ENCODE measurements around the gene LCOR. TPM values are rescaled to one million over a fixed set of nuclear protein-coding genes. Genes with fewer than 3 reads are reported as not detected.
"Not testable (repeated sequence)": the region's sequence is repeated elsewhere in the genome, so short reads cannot be mapped to it uniquely, and the experiment has no call there.

The LCOR gene
- total RNA-seq, 1 experiment from 2014 or later, result 12.3 TPM

GRCh38 chr10:97032624-97033023 lies 200.5 kb downstream of the LCOR start:
- DNase-seq (ENCODE audit: low read depth), result no peak

- DNase-seq (ENCODE audit: low read depth), result not testable (repeated sequence)
Observed at GRCh38 chr10:97033841-97034240, 201.7 kb downstream of the LCOR start.

- no peak for DNase-seq (ENCODE audit: low read depth)
Observed at GRCh38 chr10:97034301-97034700, 202.2 kb downstream of the LCOR start.

- no peak for DNase-seq (ENCODE audit: low read depth)
Observed at GRCh38 chr10:97034958-97035769, 203.1 kb downstream of the LCOR start.

DNA sequence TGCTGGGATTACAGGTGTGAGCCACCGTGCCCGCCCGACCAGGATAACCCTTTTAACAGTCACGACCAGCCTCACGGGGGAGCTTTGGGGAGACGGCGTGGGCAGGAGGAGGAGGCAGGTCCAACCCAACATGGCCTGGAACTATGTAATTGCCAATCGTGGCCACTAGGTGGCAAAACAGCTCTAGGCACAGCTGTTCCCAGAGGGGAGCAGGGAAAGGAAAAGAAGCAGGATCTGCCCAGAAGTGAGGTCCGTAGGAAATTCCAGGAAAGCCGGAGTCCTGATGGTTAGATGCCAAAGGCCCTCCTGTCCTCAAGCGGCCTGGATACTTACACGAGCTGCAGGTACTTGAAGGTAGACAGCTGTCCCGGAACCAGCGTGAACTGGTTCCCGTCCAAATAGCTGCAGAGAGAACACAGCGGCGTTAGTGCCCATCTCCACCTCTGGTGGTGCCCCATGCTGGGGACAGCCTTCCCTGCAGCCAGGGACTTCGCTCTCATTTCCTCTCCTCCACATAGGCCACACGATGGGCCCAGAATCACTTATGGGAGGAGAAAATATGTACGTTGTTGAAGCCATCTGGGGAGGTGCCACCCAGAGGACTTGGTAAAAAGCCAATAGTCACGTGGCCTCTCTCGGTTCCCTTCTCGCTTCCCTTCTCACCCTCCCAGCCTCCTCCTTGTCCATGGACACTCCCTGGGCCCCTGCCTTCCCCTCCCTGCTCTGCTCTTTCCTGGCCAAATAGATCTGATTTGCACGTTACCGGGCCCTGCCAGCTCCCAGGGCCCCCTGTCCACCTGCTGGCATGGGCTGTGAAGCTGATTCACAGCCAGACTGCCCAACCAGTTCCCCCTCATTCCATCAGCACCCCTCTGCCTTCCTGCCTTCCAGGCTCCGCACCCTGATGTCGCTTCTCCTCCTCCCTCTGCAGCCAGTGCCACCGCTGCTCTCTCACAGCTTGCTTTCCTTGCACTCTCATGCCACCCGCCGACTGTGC lies 205.6 kb downstream of the LCOR start:
- DNase-seq (ENCODE audit: low read depth), result peak; percentile 81

DNA sequence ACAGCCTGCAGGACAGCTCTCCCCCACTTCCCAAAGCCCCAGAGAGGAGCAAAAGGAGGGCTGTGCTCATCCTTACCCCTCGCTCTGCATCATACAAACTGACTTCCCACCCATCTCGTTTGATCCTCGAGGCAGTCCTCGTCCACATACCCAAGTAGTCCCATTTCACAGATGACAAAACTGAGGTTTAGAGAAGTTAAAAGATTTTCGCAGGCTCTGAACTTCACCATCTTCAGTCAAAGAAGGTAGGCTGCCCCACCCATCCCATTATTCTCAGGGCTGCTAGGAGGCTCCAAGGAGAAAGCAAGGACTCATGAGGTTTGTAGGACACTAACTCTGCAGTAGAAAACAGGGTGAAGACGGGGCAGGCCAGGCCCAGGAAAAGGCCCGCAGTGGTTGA lies 206.6 kb downstream of the LCOR start:
- DNase-seq (ENCODE audit: low read depth), result no peak

- no peak for DNase-seq (ENCODE audit: low read depth)
Observed at GRCh38 chr10:97039538-97040247, 207.6 kb downstream of the LCOR start.

- no peak for DNase-seq (ENCODE audit: low read depth)
Observed at GRCh38 chr10:97040248-97040584, 208.1 kb downstream of the LCOR start.

DNA sequence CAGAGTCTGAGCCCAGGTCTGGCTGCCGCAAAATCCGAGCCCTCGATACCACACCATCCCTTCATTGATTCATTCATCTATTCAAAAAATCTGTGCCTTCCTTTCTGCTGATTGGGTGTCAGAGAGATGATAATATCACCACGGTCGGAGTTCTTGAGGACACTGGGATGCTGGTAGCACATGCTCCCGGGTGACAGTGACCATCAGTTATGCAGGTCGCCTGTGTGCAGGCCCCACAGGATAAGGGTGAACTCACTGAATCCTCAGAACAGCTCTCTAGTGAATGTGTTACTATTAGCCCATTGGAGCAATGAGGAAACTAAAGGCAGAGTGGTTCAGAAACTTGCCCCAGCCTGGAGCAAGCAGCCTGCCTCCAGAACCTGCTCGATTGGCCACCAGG lies 208.6 kb downstream of the LCOR start:
- DNase-seq (ENCODE audit: low read depth), result no peak

DNA sequence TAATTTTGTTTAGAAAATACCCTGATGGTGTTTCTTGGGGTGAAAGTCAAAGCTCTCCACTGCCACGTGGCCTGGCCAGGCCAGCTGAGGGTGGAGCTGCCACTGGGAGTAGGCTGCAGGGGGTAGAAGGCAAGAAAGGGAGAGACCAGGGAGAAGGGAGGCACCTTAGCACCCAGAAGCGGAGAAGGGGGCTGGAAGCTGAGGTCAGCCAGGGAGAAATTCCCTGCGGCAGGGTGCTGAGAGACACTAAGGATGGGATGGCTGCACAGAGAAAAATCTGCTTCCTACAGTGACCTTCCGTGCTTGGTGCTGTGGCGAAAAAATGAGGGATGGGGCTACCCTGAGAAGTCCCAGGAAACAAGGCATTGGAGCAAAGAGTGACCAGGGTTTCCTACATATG lies 210.0 kb downstream of the LCOR start:
- no peak for DNase-seq (ENCODE audit: low read depth)

- DNase-seq (ENCODE audit: low read depth), result no peak
Observed at GRCh38 chr10:97042716-97043562, 210.8 kb downstream of the LCOR start.

- no peak for DNase-seq (ENCODE audit: low read depth)
Observed at GRCh38 chr10:97043563-97043855, 211.4 kb downstream of the LCOR start.

Other genes starting within 250 kb of the LCOR start
- gene TM9SF3, start 245.3 kb upstream of the LCOR start, total RNA-seq (2014; rRNA removed; shearing (Covaris generic)), result 74.1 and 107 TPM in 2 replicates
- gene PIK3AP1, start 111.8 kb upstream of the LCOR start, total RNA-seq (2014; rRNA removed; shearing (Covaris generic)), result 2.1 and 2.7 TPM in 2 replicates